NCI-H748 (cell line): ENCODE measurements around the gene ICA1.
"Not testable (repeated sequence)": the region's sequence is repeated elsewhere in the genome, so short reads cannot be mapped to it uniquely, and the experiment has no call there.

Experiments used
- DNase-seq: peaks from one replicate; lab custom pipeline; 2025; ENCODE audit not compliant: unreplicated experiment; lab: John Stamatoyannopoulos, UW

The ICA1 gene

GRCh38 chr7:8109196-8110022 lies 152.6 kb downstream of the ICA1 start:
- no peak for DNase-seq

- DNase-seq, result no peak
These were observed 156.4 kb downstream of the ICA1 start for GRCh38 chr7:8105449-8106095.

- no peak for DNase-seq
These were observed 158.7 kb downstream of the ICA1 start for GRCh38 chr7:8103282-8103681.

GRCh38 chr7:8101292-8101691 lies 160.7 kb downstream of the ICA1 start:
- not testable (repeated sequence) for DNase-seq

GRCh38 chr7:8094164-8095140 lies 167.5 kb downstream of the ICA1 start:
- no peak for DNase-seq

- DNase-seq, result no peak
These were observed 169.8 kb downstream of the ICA1 start for GRCh38 chr7:8092140-8092539.

- DNase-seq, result no peak
These were observed 172.8 kb downstream of the ICA1 start for GRCh38 chr7:8089036-8089780.

GRCh38 chr7:8086239-8086638 lies 175.7 kb downstream of the ICA1 start:
- DNase-seq, result no peak

GRCh38 chr7:8085420-8085819 lies 176.5 kb downstream of the ICA1 start:
- no peak for DNase-seq

- peak; percentile 36 for DNase-seq
These were observed 177.1 kb downstream of the ICA1 start for GRCh38 chr7:8084836-8085235.

GRCh38 chr7:8082762-8083161 lies 179.2 kb downstream of the ICA1 start:
- DNase-seq, result no peak

GRCh38 chr7:8078418-8078817 lies 183.5 kb downstream of the ICA1 start:
- DNase-seq, result no peak

- no peak for DNase-seq
These were observed 191.4 kb downstream of the ICA1 start for GRCh38 chr7:8070451-8071180.

GRCh38 chr7:8068892-8069686 lies 192.9 kb downstream of the ICA1 start:
- DNase-seq, result no peak

- DNase-seq, result no peak
These were observed 196.6 kb downstream of the ICA1 start for GRCh38 chr7:8065356-8065813.

- DNase-seq, result no peak
These were observed 197.1 kb downstream of the ICA1 start for GRCh38 chr7:8064828-8065227.

GRCh38 chr7:8063706-8064297 lies 198.2 kb downstream of the ICA1 start:
- peak; percentile 86 for DNase-seq

GRCh38 chr7:8063300-8063699 lies 198.7 kb downstream of the ICA1 start:
- DNase-seq, result not testable (repeated sequence)
